CD4-positive, alpha-beta memory T cell (primary cell): ENCODE measurements around the gene ZNF674. TPM values are rescaled to one million over a fixed set of nuclear protein-coding genes. Genes with fewer than 3 reads are reported as not detected.
"Not testable (repeated sequence)": the region's sequence is repeated elsewhere in the genome, so short reads cannot be mapped to it uniquely, and the experiment has no call there.

Experiments used
- CTCF ChIA-PET: fragments of 350-600 bp; sonication (Branson Sonifier 250); formaldehyde crosslinking; loops from one replicate; lab custom pipeline; 2021; ENCODE audit warnings: inconsistent platforms; ENCODE audit not compliant: partially characterized antibody; lab: Charles Lee
- POLR2A ChIA-PET: fragments of 350-600 bp; sonication (Branson Sonifier 250); formaldehyde crosslinking; loops from one replicate; lab custom pipeline; 2021; ENCODE audit not compliant: partially characterized antibody; lab: Charles Lee
- DNase-seq, 5 donors: peaks; one replicate each; pipeline versions ENCODE4 v3.0.0 to v3.0.0-alpha.2; 2020 to 2022; ENCODE audit warnings: mixed read lengths in 1 of 5
- H3K27ac ChIP-seq: one replicate; pipeline ENCODE4 v1.7.0; 2013; ENCODE audit warnings: low read depth, low read length
- H3K27me3 ChIP-seq: 2 replicates; pipeline ENCODE4 v1.7.0; 2013; ENCODE audit warnings: mild to moderate bottlenecking, low read length, moderate library complexity; ENCODE audit not compliant: insufficient read depth
- H3K36me3 ChIP-seq: 2 replicates; pipeline ENCODE4 v1.7.0; 2013; ENCODE audit warnings: mild to moderate bottlenecking, low read length, moderate library complexity; ENCODE audit not compliant: insufficient read depth
- H3K4me1 ChIP-seq: 2 replicates; pipeline ENCODE4 v1.7.0; 2013; ENCODE audit warnings: mild to moderate bottlenecking, low read length, moderate library complexity; ENCODE audit not compliant: insufficient read depth
- H3K4me3 ChIP-seq, 2 donors: one replicate each; pipeline ENCODE4 v1.7.0; 2013; ENCODE audit warnings: low read length in 2 of 2, mild to moderate bottlenecking in 1 of 2
- H3K9me3 ChIP-seq, 2 donors: one replicate each; pipeline ENCODE4 v1.7.0; 2013; ENCODE audit warnings: low read length in 2 of 2, control low read depth in 1 of 2; ENCODE audit not compliant: control insufficient read depth in 1 of 2
- H3K27ac Mint-ChIP-seq, 7 donors: one replicate each; pipeline ENCODE4 v1.8.0; 2020 to 2021; ENCODE audit warnings: mixed read lengths in 7 of 7, mild to moderate bottlenecking in 6 of 7, inconsistent platforms in 3 of 7, moderate library complexity in 3 of 7
- H3K27me3 Mint-ChIP-seq, 2 donors: one replicate each; pipeline ENCODE4 v1.8.0; 2020 to 2021; ENCODE audit warnings: mixed read lengths in 2 of 2
- H3K36me3 Mint-ChIP-seq, 2 donors: one replicate each; pipeline ENCODE4 v1.8.0; 2020 to 2021; ENCODE audit warnings: mixed read lengths in 2 of 2, inconsistent platforms in 1 of 2, mild to moderate bottlenecking in 1 of 2
- H3K4me1 Mint-ChIP-seq, 4 donors: one replicate each; pipeline ENCODE4 v1.8.0; 2020 to 2021; ENCODE audit warnings: mixed read lengths in 4 of 4, mild to moderate bottlenecking in 1 of 4
- H3K4me3 Mint-ChIP-seq, 8 donors: one replicate each; pipeline ENCODE4 v1.8.0; 2020 to 2021; ENCODE audit warnings: mixed read lengths in 8 of 8, mild to moderate bottlenecking in 7 of 8, moderate library complexity in 6 of 8, inconsistent platforms in 3 of 8
- H3K9me3 Mint-ChIP-seq, 8 donors: one replicate each; pipeline ENCODE4 v1.8.0; 2020 to 2021; ENCODE audit warnings: mixed read lengths in 8 of 8, mild to moderate bottlenecking in 5 of 8, inconsistent platforms in 3 of 8, moderate library complexity in 1 of 8
- intact Hi-C: fragments of 100-400 bp; cut with micrococcal nuclease; formaldehyde crosslinking; loops from one replicate; pipeline ENCODE4 v1.15.1; 2023
- polyA plus RNA-seq, 2 donors: library from polyadenylated mRNA; unstranded; fragments of 300-500 nt; fragmentation: Illumina TruSeq; gene quantifications; one replicate each; pipeline ENCODE4 v1.2.3, GENCODE V29; 2021
- total RNA-seq, 2 experiments: library from RNA; stranded (reverse); gene quantifications; one replicate each; pipeline ENCODE4 v1.2.3, GENCODE V29; 2021

The ZNF674 gene
- total and polyA plus RNA-seq, 4 experiments from 2014 or later = 0.22 to 8.6 (median 3.7) TPM

- no peaks in the 10 kb centered on the region for H3K27me3 ChIP-seq
- Mint-ChIP-seq H3K9me3 (no peaks in the 10 kb centered on the region), H3K27me3 (no peaks in the 10 kb centered on the region), H3K4me3 (no peak overlapping the region), H3K36me3 (peaks cover 3 to 8% of the 10 kb centered on the region in 2 donors), H3K27ac (no peak overlapping the region), H3K4me1 (no peaks in the 10 kb centered on the region)
- H3K27ac ChIP-seq = no peak overlapping the region
- intact Hi-C loops = no loop called here
- ChIA-PET POLR2A (no interaction called here), CTCF (no interaction called here)
- no peaks in the 10 kb centered on the region for H3K4me1 ChIP-seq
- no peak overlapping the region for H3K4me3 ChIP-seq
- no peak for DNase-seq
- H3K36me3 ChIP-seq = no peaks in the 10 kb centered on the region
- H3K9me3 ChIP-seq = no peaks in the 10 kb centered on the region
These were observed 13.8 kb downstream of the ZNF674 start for GRCh38 chrX:46531442-46531841.

- CTCF ChIA-PET, POLR2A ChIA-PET: not testable (repeated sequence)
These were observed 14.8 kb downstream of the ZNF674 start for GRCh38 chrX:46530404-46530908.

GRCh38 chrX:46529740-46530403 lies 15.3 kb downstream of the ZNF674 start:
- H3K4me3 ChIP-seq, H3K4me1 Mint-ChIP-seq, H3K36me3 Mint-ChIP-seq, H3K4me3 Mint-ChIP-seq, DNase-seq, intact Hi-C loops, POLR2A ChIA-PET, H3K27ac ChIP-seq, H3K9me3 Mint-ChIP-seq, H3K4me1 ChIP-seq, H3K9me3 ChIP-seq, H3K36me3 ChIP-seq, H3K27me3 Mint-ChIP-seq, H3K27me3 ChIP-seq: not testable (repeated sequence)
- H3K27ac Mint-ChIP-seq = peak overlapping the region in 1 of 7 donors; percentile 53
- CTCF ChIA-PET = interaction anchor here (0.8 kb wide), 1 partner anchor 14 kb away, joined by 5 read pairs; no protein-coding TSS in a partner anchor

More at GRCh38 chrX:46530404-46530908, 14.8 kb downstream of the ZNF674 start:
- H3K27ac ChIP-seq, H3K4me3 Mint-ChIP-seq, H3K9me3 Mint-ChIP-seq, H3K27me3 Mint-ChIP-seq, H3K27me3 ChIP-seq, H3K9me3 ChIP-seq, H3K4me1 Mint-ChIP-seq, H3K4me1 ChIP-seq, H3K36me3 Mint-ChIP-seq, intact Hi-C loops, H3K4me3 ChIP-seq, H3K27ac Mint-ChIP-seq, H3K36me3 ChIP-seq, DNase-seq: not testable (repeated sequence)

GRCh38 chrX:46528640-46529039 lies 16.6 kb downstream of the ZNF674 start:
- intact Hi-C loops, H3K27ac ChIP-seq, H3K27me3 Mint-ChIP-seq, H3K4me3 Mint-ChIP-seq, H3K9me3 Mint-ChIP-seq, H3K4me1 Mint-ChIP-seq, POLR2A ChIA-PET, H3K9me3 ChIP-seq, H3K36me3 ChIP-seq, H3K4me1 ChIP-seq, H3K27ac Mint-ChIP-seq, H3K27me3 ChIP-seq, H3K4me3 ChIP-seq, DNase-seq, CTCF ChIA-PET: not testable (repeated sequence)
- peaks cover 3 to 13% of the 10 kb centered on the region in 2 donors for H3K36me3 Mint-ChIP-seq

GRCh38 chrX:46506076-46506475 lies 39.1 kb downstream of the ZNF674 start:
- ChIA-PET CTCF (no interaction called here), POLR2A (no interaction called here)
- intact Hi-C loops = no loop called here
- H3K4me1 Mint-ChIP-seq = no peaks in the 10 kb centered on the region
- H3K36me3 ChIP-seq = no peaks in the 10 kb centered on the region
- H3K4me3 Mint-ChIP-seq = no peak overlapping the region
- no peaks in the 10 kb centered on the region for H3K27me3 ChIP-seq
- H3K4me1 ChIP-seq = no peaks in the 10 kb centered on the region
- H3K36me3 Mint-ChIP-seq = peaks cover 32 to 41% of the 10 kb centered on the region in 2 donors
- peaks cover 0 to 40% (median 25%) of the 10 kb centered on the region in 8 donors for H3K9me3 Mint-ChIP-seq
- H3K27me3 Mint-ChIP-seq = no peaks in the 10 kb centered on the region
- no peak for DNase-seq
- no peak overlapping the region for H3K27ac Mint-ChIP-seq
- H3K9me3 ChIP-seq = no peaks in the 10 kb centered on the region
- H3K27ac ChIP-seq = no peak overlapping the region
- no peak overlapping the region for H3K4me3 ChIP-seq

GRCh38 chrX:46502848-46503247 lies 42.4 kb downstream of the ZNF674 start:
- no peak overlapping the region for H3K27ac ChIP-seq
- H3K9me3 ChIP-seq = peaks cover 0 to 10% of the 10 kb centered on the region in 2 donors
- POLR2A ChIA-PET = no interaction called here
- no peak overlapping the region for H3K4me3 ChIP-seq
- Mint-ChIP-seq H3K9me3 (peaks cover 0 to 69% (median 50%) of the 10 kb centered on the region in 8 donors), H3K27me3 (no peaks in the 10 kb centered on the region), H3K4me1 (no peaks in the 10 kb centered on the region), H3K36me3 (peaks cover 37 to 50% of the 10 kb centered on the region in 2 donors), H3K4me3 (no peak overlapping the region), H3K27ac (no peak overlapping the region)
- no peaks in the 10 kb centered on the region for H3K27me3 ChIP-seq
- no peaks in the 10 kb centered on the region for H3K4me1 ChIP-seq
- CTCF ChIA-PET = no interaction called here
- no peaks in the 10 kb centered on the region for H3K36me3 ChIP-seq
- intact Hi-C loops = no loop called here
- DNase-seq = no peak

- peaks cover 35 to 51% of the 10 kb centered on the region in 2 donors for H3K36me3 Mint-ChIP-seq
- H3K4me3 Mint-ChIP-seq = no peak overlapping the region
- no peak for DNase-seq
These were observed 45.2 kb downstream of the ZNF674 start for GRCh38 chrX:46500054-46500453.

More at GRCh38 chrX:46500054-46500453, 45.2 kb downstream of the ZNF674 start:
- peaks cover 0 to 10% of the 10 kb centered on the region in 2 donors for H3K9me3 ChIP-seq
- Mint-ChIP-seq H3K4me1 (no peaks in the 10 kb centered on the region), H3K9me3 (peaks cover 0 to 83% (median 61%) of the 10 kb centered on the region in 8 donors), H3K27me3 (no peaks in the 10 kb centered on the region), H3K27ac (no peak overlapping the region)
- H3K4me1 ChIP-seq = no peaks in the 10 kb centered on the region
- intact Hi-C loops = no loop called here
- no peaks in the 10 kb centered on the region for H3K27me3 ChIP-seq
- CTCF ChIA-PET = no interaction called here
- POLR2A ChIA-PET = no interaction called here
- no peaks in the 10 kb centered on the region for H3K36me3 ChIP-seq
- no peak overlapping the region for H3K27ac ChIP-seq
- H3K4me3 ChIP-seq = no peak overlapping the region
